ENCODE results near the gene NFE2L2. TPM values are rescaled to one million over a fixed set of nuclear protein-coding genes. Genes with fewer than 3 reads are reported as not detected.
"Not testable (repeated sequence)": the region's sequence is repeated elsewhere in the genome, so short reads cannot be mapped to it uniquely, and the experiment has no call there.

The NFE2L2 gene
- total and polyA plus RNA-seq, 2 experiments from 2014 or later = 88.3 to 90.2 TPM

DNA sequence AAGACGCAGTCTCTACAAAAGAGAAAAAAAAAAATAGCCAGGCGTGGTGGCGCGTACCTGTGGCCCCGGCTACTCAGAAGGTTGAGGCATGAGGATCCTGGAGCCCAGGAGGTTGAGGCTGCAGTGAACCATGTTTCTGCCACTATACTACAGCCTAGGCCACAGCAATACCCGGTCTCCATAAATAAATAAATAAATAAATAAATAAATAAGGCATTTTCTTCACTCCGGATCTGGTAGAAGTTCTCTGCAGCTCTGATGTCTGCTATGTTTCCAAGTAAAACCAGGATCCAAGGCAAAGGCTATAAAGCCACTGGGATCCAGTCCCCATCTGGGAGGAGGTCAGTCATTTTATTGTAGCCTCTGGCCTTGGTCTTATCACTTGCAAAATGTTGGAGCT lies 15.5 kb downstream of the NFE2L2 start:
- Histone ChIP-seq H3K36me3 (replicated peaks; ENCODE audit: insufficient read depth, low read depth) (no peaks in the 10 kb centered on the region), H3K4me1 (ENCODE audit: insufficient read depth) (peaks cover 43% of the 10 kb centered on the region), H3K27ac (no peak overlapping the region), H3K9me3 (ENCODE audit: low read depth) (no peaks in the 10 kb centered on the region), H3K4me2 (no peak overlapping the region), H3K79me2 (peaks cover 100% of the 10 kb centered on the region), H3K4me3 (no peak overlapping the region), H2AFZ (no peak overlapping the region), H3K27me3 (no peaks in the 10 kb centered on the region), H4K20me1 (ENCODE audit: insufficient read depth, poor library complexity, severe bottlenecking) (peaks cover 96% of the 10 kb centered on the region), H3K9me2 (replicated peaks; ENCODE audit: insufficient read depth) (no peaks in the 10 kb centered on the region)
- 95% methylated on average over 7 of the region's 7 CpGs for WGBS (ENCODE audit: low lambda C conversion rate, missing lambda C conversion rate)
- TF ChIP-seq EZH2phosphoT487 (IDR thresholded peaks at IDR 0.05; ENCODE audit: low read depth, severe bottlenecking, unreplicated experiment) (no peak), EZH2 (IDR thresholded peaks at IDR 0.05; ENCODE audit: borderline replicate concordance) (no peak)
- TF ChIP-seq, protein P1, sequence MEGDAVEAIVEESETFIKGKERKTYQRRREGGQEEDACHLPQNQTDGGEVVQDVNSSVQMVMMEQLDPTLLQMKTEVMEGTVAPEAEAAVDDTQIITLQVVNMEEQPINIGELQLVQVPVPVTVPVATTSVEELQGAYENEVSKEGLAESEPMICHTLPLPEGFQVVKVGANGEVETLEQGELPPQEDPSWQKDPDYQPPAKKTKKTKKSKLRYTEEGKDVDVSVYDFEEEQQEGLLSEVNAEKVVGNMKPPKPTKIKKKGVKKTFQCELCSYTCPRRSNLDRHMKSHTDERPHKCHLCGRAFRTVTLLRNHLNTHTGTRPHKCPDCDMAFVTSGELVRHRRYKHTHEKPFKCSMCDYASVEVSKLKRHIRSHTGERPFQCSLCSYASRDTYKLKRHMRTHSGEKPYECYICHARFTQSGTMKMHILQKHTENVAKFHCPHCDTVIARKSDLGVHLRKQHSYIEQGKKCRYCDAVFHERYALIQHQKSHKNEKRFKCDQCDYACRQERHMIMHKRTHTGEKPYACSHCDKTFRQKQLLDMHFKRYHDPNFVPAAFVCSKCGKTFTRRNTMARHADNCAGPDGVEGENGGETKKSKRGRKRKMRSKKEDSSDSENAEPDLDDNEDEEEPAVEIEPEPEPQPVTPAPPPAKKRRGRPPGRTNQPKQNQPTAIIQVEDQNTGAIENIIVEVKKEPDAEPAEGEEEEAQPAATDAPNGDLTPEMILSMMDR (IDR thresholded peaks at IDR 0.05; ENCODE audit: poor library complexity) = no peak
- no peak for DNase-seq (ENCODE audit: low spot score)

DNA sequence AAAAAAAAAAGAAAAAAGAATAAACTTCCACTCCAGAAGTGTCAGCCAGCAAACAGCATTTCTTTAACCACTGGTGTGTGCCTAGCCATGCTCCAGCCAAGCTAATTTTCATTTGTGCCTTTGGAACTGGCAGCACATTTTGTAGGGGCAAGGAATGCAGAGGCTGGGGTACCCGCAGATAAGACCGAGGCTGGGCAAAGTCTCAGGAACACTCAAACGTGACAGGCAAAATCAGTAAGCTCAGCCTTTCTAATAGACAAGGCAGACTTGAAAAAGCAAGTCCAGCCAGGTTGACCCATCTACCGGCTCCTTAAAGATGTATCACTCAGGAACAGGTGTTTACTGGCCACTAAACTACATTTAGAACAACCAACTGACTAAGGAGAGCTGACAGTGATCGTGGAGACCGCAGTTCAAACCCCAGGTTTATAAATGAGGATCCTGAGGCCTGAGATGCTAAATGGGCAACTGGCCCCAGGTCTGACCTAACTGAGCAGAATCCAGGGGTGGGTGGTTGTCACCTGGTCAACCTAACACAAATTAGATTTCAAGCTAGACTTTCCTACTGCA lies 16.7 kb downstream of the NFE2L2 start:
- H3K79me2 ChIP-seq = peaks cover 100% of the 10 kb centered on the region
- no peak overlapping the region for H3K4me2 ChIP-seq
- H3K4me3 ChIP-seq = no peak overlapping the region
- no peaks in the 10 kb centered on the region for H3K36me3 ChIP-seq (replicated peaks; ENCODE audit: insufficient read depth, low read depth)
- no peak overlapping the region for H2AFZ ChIP-seq
- no peaks in the 10 kb centered on the region for H3K27me3 ChIP-seq
- H3K9me2 ChIP-seq (replicated peaks; ENCODE audit: insufficient read depth) = no peaks in the 10 kb centered on the region
- no peaks in the 10 kb centered on the region for H3K9me3 ChIP-seq (ENCODE audit: low read depth)
- no peak overlapping the region for H3K27ac ChIP-seq
- 91% methylated on average over 6 of the region's 6 CpGs for WGBS (ENCODE audit: low lambda C conversion rate, missing lambda C conversion rate)
- no peak for DNase-seq (ENCODE audit: low spot score)
- peaks cover 40% of the 10 kb centered on the region for H3K4me1 ChIP-seq (ENCODE audit: insufficient read depth)
- peaks cover 95% of the 10 kb centered on the region for H4K20me1 ChIP-seq (ENCODE audit: insufficient read depth, poor library complexity, severe bottlenecking)
- TF ChIP-seq, protein P1 (IDR thresholded peaks at IDR 0.05; ENCODE audit: poor library complexity) = no peak
- TF ChIP-seq EZH2 (IDR thresholded peaks at IDR 0.05; ENCODE audit: borderline replicate concordance) = no peak
- no peak for TF ChIP-seq EZH2phosphoT487 (IDR thresholded peaks at IDR 0.05; ENCODE audit: low read depth, severe bottlenecking, unreplicated experiment)

DNA sequence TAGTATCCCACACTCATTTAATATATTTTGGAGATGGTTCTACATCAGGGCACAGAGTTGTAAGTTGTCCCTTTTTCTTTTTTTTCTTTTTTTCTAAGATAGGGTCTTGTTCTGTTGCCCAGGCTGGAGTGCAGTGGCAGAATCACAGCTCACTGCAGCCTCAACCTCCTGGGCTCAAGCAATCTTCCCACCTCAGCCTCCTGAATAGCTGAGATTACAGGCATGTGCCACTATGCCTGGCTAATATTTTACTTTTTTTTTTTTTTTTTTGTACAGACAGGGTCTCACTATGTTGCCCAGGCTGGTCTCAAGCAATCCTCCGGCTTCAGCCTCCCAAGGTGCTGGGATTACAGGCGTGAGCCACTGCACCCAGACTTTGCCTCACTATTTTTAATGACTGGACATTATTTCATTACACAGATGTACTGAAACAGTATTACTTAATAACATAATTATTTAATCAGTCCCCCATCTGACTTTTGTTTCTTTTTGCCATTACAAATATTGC lies 17.9 kb downstream of the NFE2L2 start:
- not testable (repeated sequence) for H3K9me3 ChIP-seq (ENCODE audit: low read depth); H3K9me2 ChIP-seq (replicated peaks; ENCODE audit: insufficient read depth); H3K4me2 ChIP-seq; H3K36me3 ChIP-seq (replicated peaks; ENCODE audit: insufficient read depth, low read depth); H3K27me3 ChIP-seq; H2AFZ ChIP-seq; DNase-seq (ENCODE audit: low spot score); H3K4me3 ChIP-seq
- H3K4me1 ChIP-seq (ENCODE audit: insufficient read depth) = peaks cover 41% of the 10 kb centered on the region
- peaks cover 88% of the 10 kb centered on the region for H4K20me1 ChIP-seq (ENCODE audit: insufficient read depth, poor library complexity, severe bottlenecking)
- 93% methylated on average over 2 of the region's 2 CpGs for whole genome bisulfite sequencing (ENCODE audit: low lambda C conversion rate, missing lambda C conversion rate)
- H3K27ac ChIP-seq = peak overlapping the region; percentile 92
- H3K79me2 ChIP-seq = peaks cover 96% of the 10 kb centered on the region

DNA sequence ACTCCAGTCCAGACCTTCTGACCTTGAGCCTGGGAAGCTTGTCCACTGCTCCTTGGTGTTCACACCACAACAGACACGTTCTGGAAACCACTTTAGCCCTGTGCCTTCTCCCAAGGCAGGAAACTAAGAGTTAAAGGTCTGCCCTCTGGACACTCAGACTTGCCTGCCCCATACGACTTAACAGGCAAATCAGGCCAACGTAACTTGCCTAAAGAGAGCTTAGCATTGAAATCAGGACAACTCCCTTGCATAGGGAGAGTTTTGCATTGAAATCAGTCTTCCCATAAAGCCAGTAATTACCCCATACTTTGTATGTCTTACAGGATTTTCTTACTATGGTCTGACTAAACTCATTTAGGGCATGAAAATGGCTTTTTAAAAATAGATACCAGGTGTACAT lies 18.5 kb downstream of the NFE2L2 start:
- H4K20me1 ChIP-seq (ENCODE audit: insufficient read depth, poor library complexity, severe bottlenecking) = peaks cover 88% of the 10 kb centered on the region
- no peaks in the 10 kb centered on the region for H3K36me3 ChIP-seq (replicated peaks; ENCODE audit: insufficient read depth, low read depth)
- no peak for DNase-seq (ENCODE audit: low spot score)
- H3K79me2 ChIP-seq = peaks cover 96% of the 10 kb centered on the region
- H3K27me3 ChIP-seq = no peaks in the 10 kb centered on the region
- H3K4me1 ChIP-seq (ENCODE audit: insufficient read depth) = peaks cover 41% of the 10 kb centered on the region
- 40% methylated on average over 3 of the region's 3 CpGs for WGBS (ENCODE audit: low lambda C conversion rate, missing lambda C conversion rate)
- TF ChIP-seq EZH2 (IDR thresholded peaks at IDR 0.05; ENCODE audit: borderline replicate concordance) (no peak), EZH2phosphoT487 (IDR thresholded peaks at IDR 0.05; ENCODE audit: low read depth, severe bottlenecking, unreplicated experiment) (no peak)
- TF ChIP-seq, protein P1 (IDR thresholded peaks at IDR 0.05; ENCODE audit: poor library complexity) = no peak
- no peak overlapping the region for H3K4me3 ChIP-seq
- peak overlapping the region; percentile 92 for H3K27ac ChIP-seq
- H2AFZ ChIP-seq = no peak overlapping the region
- no peak overlapping the region for H3K4me2 ChIP-seq
- no peaks in the 10 kb centered on the region for H3K9me2 ChIP-seq (replicated peaks; ENCODE audit: insufficient read depth)
- H3K9me3 ChIP-seq (ENCODE audit: low read depth) = no peaks in the 10 kb centered on the region

Measured in hepatocyte (in vitro differentiated cells).